Thoracic aorta (tissue), 2 donors: Measurements from ENCODE around the gene C18orf54. TPM values are rescaled to one million over a fixed set of nuclear protein-coding genes. Genes with fewer than 3 reads are reported as not detected.

Source experiments
- ATAC-seq: fragments of 150-250 bp; one replicate; pipeline ENCODE4 v1.8.0; 2017; ENCODE audit warnings: low read depth; ENCODE audit not compliant: insufficient number of reproducible peaks, low FRiP score
- DNase-seq: peaks from one replicate; pipeline ENCODE4 v3.0.0-alpha.2; 2020; ENCODE audit warnings: low spot score
- H3K27ac ChIP-seq, 2 donors: fragments of 200-600 bp; sonication (generic); 1 replicate in 1 of 2; 2 replicates in 1 of 2; pipeline ENCODE4 v1.5.1; 2016; ENCODE audit warnings: mild to moderate bottlenecking in 2 of 2, moderate library complexity in 2 of 2
- H3K27me3 ChIP-seq: fragments of 200-600 bp; sonication (generic); replicated peaks from 2 replicates; pipeline ENCODE4 v1.6.0; 2016; ENCODE audit warnings: mild to moderate bottlenecking; ENCODE audit not compliant: insufficient read depth
- H3K36me3 ChIP-seq: fragments of 200-600 bp; sonication (generic); one replicate; pipeline ENCODE4 v1.5.1; 2016
- H3K4me1 ChIP-seq, 2 donors: fragments of 200-600 bp; sonication (generic); 1 replicate in 1 of 2; 2 replicates in 1 of 2; pipeline versions ENCODE4 v1.5.1 to v1.6.0; 2016; ENCODE audit warnings: low read depth in 2 of 2, mild to moderate bottlenecking in 1 of 2; ENCODE audit not compliant: control insufficient read depth in 1 of 2
- H3K4me3 ChIP-seq: fragments of 200-600 bp; sonication (generic); 2 replicates; pipeline ENCODE4 v1.5.1; 2016; ENCODE audit warnings: mild to moderate bottlenecking
- H3K9me3 ChIP-seq: fragments of 200-600 bp; sonication (generic); 2 replicates; pipeline ENCODE4 v1.5.1; 2016
- CTCF ChIP-seq: fragments of 200-600 bp; sonication (generic); IDR thresholded peaks from one replicate; pipeline ENCODE4 v1.5.1; 2019; ENCODE audit warnings: antibody characterized with exemption
- total RNA-seq, 2 donors: library from RNA; depleted of rRNA; stranded (reverse); fragments of >200 nt; gene quantifications; one replicate each; pipeline versions ENCODE4 v1.1.0 to v1.2.3, GENCODE V29; 2016

C18orf54 gene
- total RNA-seq, 2 donors from 2014 or later = 1.1 to 1.6 TPM

GRCh38 chr18:54327818-54328217 is 29.9 kb upstream of the C18orf54 start:
- Histone ChIP-seq H3K4me1 (no peaks in the 10 kb centered on the region), H3K36me3 (no peaks in the 10 kb centered on the region), H3K9me3 (no peaks in the 10 kb centered on the region), H3K4me3 (no peak overlapping the region), H3K27me3 (no peaks in the 10 kb centered on the region), H3K27ac (no peak overlapping the region)
- no peak for TF ChIP-seq CTCF
- no peak for ATAC-seq
- DNase-seq = no peak

GRCh38 chr18:54329787-54330186 is 27.9 kb upstream of the C18orf54 start:
- no peaks in the 10 kb centered on the region for H3K27me3 ChIP-seq
- DNase-seq = no peak
- no peak overlapping the region for H3K4me3 ChIP-seq
- no peaks in the 10 kb centered on the region for H3K4me1 ChIP-seq
- ATAC-seq = no peak
- no peaks in the 10 kb centered on the region for H3K36me3 ChIP-seq
- no peak overlapping the region for H3K27ac ChIP-seq
- no peaks in the 10 kb centered on the region for H3K9me3 ChIP-seq
- no peak for TF ChIP-seq CTCF

- Histone ChIP-seq H3K27ac (no peak overlapping the region), H3K9me3 (no peaks in the 10 kb centered on the region), H3K4me3 (no peak overlapping the region), H3K36me3 (no peaks in the 10 kb centered on the region), H3K27me3 (no peaks in the 10 kb centered on the region), H3K4me1 (no peaks in the 10 kb centered on the region)
- DNase-seq (no peak), ATAC-seq (no peak)
- no peak for TF ChIP-seq CTCF
Measured at GRCh38 chr18:54330768-54331548, 26.7 kb upstream of the C18orf54 start.

GRCh38 chr18:54335638-54336173 is 22.0 kb upstream of the C18orf54 start:
- Histone ChIP-seq H3K36me3 (no peaks in the 10 kb centered on the region), H3K27ac (no peak overlapping the region), H3K4me3 (no peak overlapping the region), H3K9me3 (no peaks in the 10 kb centered on the region), H3K27me3 (no peaks in the 10 kb centered on the region), H3K4me1 (no peaks in the 10 kb centered on the region)
- TF ChIP-seq CTCF = no peak
- DNase-seq (no peak), ATAC-seq (no peak)

DNA sequence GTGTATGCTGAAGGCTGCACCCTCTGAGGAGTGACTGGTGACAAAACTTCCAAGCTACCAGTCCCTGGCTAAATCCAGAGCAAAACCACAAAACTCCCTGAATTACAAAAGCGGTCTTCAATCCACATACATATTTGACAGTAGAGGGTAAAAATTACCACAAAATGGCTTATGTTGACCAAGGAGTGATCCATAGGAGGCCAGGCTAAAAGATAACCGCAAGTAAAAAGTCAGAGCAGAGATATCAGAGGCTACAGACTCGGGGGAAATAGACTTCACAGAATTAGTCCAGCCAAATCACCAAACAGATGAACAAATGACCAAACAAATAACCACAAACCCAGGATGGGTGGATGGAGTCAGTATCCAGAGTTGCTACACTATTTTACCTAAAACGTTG is 19.5 kb upstream of the C18orf54 start:
- TF ChIP-seq CTCF = no peak
- ATAC-seq (no peak), DNase-seq (no peak)
- Histone ChIP-seq H3K4me3 (no peak overlapping the region), H3K27me3 (no peaks in the 10 kb centered on the region), H3K27ac (no peak overlapping the region), H3K4me1 (no peaks in the 10 kb centered on the region), H3K36me3 (no peaks in the 10 kb centered on the region), H3K9me3 (no peaks in the 10 kb centered on the region)
